Esophagus muscularis mucosa (tissue), 4 donors: ENCODE data around the gene ACTL7A. TPM values are rescaled to one million over a fixed set of nuclear protein-coding genes. Genes with fewer than 3 reads are reported as not detected.
"Not testable (repeated sequence)": the region's sequence is repeated elsewhere in the genome, so short reads cannot be mapped to it uniquely, and the experiment has no call there.

Source experiments
- DNase-seq: peaks from one replicate; pipeline ENCODE4 v3.0.0-alpha.2; 2017; ENCODE audit errors: extremely low spot score
- H3K27ac ChIP-seq, 4 donors: fragments of 200-600 bp; sonication (generic); replicated peaks in 1 of 4; 1 replicate in 3 of 4; 2 replicates in 1 of 4; pipeline ENCODE4 v1.5.1; 2016 to 2019; ENCODE audit warnings: mild to moderate bottlenecking in 1 of 4
- H3K27me3 ChIP-seq, 4 donors: fragments of 200-600 bp; sonication (generic); one replicate each; pipeline versions ENCODE4 v1.5.1 to v1.6.0; 2016 to 2019
- H3K36me3 ChIP-seq, 4 donors: fragments of 200-600 bp; sonication (generic); one replicate each; pipeline ENCODE4 v1.5.1; 2016 to 2019
- H3K4me1 ChIP-seq, 4 donors: fragments of 200-600 bp; sonication (generic); one replicate each; pipeline ENCODE4 v1.5.1; 2016 to 2019
- H3K4me3 ChIP-seq, 4 donors: fragments of 200-600 bp; sonication (generic); 1 replicate in 2 of 4; 2 replicates in 2 of 4; pipeline ENCODE4 v1.5.1; 2016 to 2019; ENCODE audit warnings: mild to moderate bottlenecking in 4 of 4, moderate library complexity in 1 of 4
- H3K9me3 ChIP-seq, 4 donors: fragments of 200-600 bp; sonication (generic); 1 replicate in 3 of 4; 2 replicates in 1 of 4; pipeline ENCODE4 v1.5.1; 2016 to 2019
- CTCF ChIP-seq, 3 experiments: fragments of 200-600 bp in 2 of 3; fragments of 450-650 bp in 1 of 3; sonication (generic) in 2 of 3; IDR thresholded peaks; one replicate each; pipeline ENCODE4 v1.5.1; 2017 to 2019; ENCODE audit warnings: antibody characterized with exemption in 3 of 3, mild to moderate bottlenecking in 2 of 3, moderate library complexity in 1 of 3
- EP300 ChIP-seq: sonication (generic); formaldehyde crosslinking; IDR thresholded peaks from one replicate; pipeline ENCODE4 v1.6.1; 2017; ENCODE audit warnings: antibody characterized with exemption
- POLR2A ChIP-seq: fragments of 450-650 bp; IDR thresholded peaks from one replicate; pipeline ENCODE4 v1.6.1; 2017; ENCODE audit warnings: antibody characterized with exemption, moderate library complexity, mild to moderate bottlenecking, low read depth
- POLR2AphosphoS5 ChIP-seq, 2 donors: sonication (generic); formaldehyde crosslinking; IDR thresholded peaks; one replicate each; pipeline ENCODE4 v1.6.1; 2017; ENCODE audit warnings: antibody characterized with exemption in 2 of 2
- WGBS: methylation state at CpG from one replicate; pipeline ENCODE4 v1.1.5; 2018; 5-methylcytosine and 5-hydroxymethylcytosine counted together
- intact Hi-C: fragments of 100-400 bp; cut with DNase I; formaldehyde crosslinking; loops from one replicate; pipeline ENCODE4 v1.15.1; 2023
- total RNA-seq, 4 donors: library from RNA; depleted of rRNA; stranded (reverse); fragments of >200 nt; gene quantifications; one replicate each; pipeline versions ENCODE4 v1.1.0 to v1.2.1, GENCODE V29; 2016

ACTL7A gene
- total RNA-seq, 4 donors from 2014 or later, result not detected

DNA sequence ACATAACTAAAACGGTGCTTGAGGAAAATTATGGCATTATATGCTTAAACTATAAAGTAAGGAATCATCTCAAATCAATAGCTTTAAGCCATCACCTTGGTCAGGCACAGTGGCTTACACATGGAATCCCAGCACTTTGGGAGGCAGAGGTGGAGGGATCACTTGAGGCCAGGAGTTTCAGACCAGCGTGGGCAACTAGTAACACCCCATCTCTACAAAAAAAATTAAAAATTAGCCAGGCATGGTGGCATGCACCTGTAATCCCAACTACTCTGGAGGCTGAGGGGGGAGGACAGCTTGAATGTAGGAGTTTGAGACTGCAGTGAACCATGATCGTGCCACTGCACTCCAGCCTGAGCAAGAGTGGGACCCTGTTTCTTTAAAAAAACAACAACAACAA is 22.6 kb downstream of the ACTL7A start:
- 91% methylated on average over 3 of the region's 3 CpGs for WGBS
- no peaks in the 10 kb centered on the region for H3K9me3 ChIP-seq
- intact Hi-C loops, result no loop called here
- no peaks in the 10 kb centered on the region for H3K27me3 ChIP-seq
- no peak for TF ChIP-seq EP300
- TF ChIP-seq POLR2A, result no peak
- TF ChIP-seq POLR2AphosphoS5 (IDR thresholded peaks at IDR 0.05), result no peak
- no peak for TF ChIP-seq CTCF (IDR thresholded peaks at IDR 0.05)
- peaks cover 0 to 6% (median 3%) of the 10 kb centered on the region in 4 donors for H3K4me1 ChIP-seq
- H3K27ac ChIP-seq, result no peak overlapping the region
- DNase-seq, result no peak
- H3K36me3 ChIP-seq, result peaks cover 5 to 76% (median 54%) of the 10 kb centered on the region in 4 donors
- H3K4me3 ChIP-seq, result no peak overlapping the region

- Histone ChIP-seq H3K9me3 (no peaks in the 10 kb centered on the region), H3K4me3 (no peak overlapping the region), H3K27ac (no peak overlapping the region), H3K36me3 (peaks cover 11 to 77% (median 54%) of the 10 kb centered on the region in 4 donors), H3K27me3 (no peaks in the 10 kb centered on the region), H3K4me1 (peaks cover 0 to 6% (median 3%) of the 10 kb centered on the region in 4 donors)
- no peak for DNase-seq
- intact Hi-C loops, result no loop called here
- TF ChIP-seq POLR2A, result no peak
- TF ChIP-seq CTCF (IDR thresholded peaks at IDR 0.05), result no peak
- TF ChIP-seq POLR2AphosphoS5 (IDR thresholded peaks at IDR 0.05), result no peak
- no peak for TF ChIP-seq EP300
- WGBS, result 50% methylated on average over 1 of the region's 1 CpG
These were observed 23.7 kb downstream of the ACTL7A start for GRCh38 chr9:108885643-108886348.

DNA sequence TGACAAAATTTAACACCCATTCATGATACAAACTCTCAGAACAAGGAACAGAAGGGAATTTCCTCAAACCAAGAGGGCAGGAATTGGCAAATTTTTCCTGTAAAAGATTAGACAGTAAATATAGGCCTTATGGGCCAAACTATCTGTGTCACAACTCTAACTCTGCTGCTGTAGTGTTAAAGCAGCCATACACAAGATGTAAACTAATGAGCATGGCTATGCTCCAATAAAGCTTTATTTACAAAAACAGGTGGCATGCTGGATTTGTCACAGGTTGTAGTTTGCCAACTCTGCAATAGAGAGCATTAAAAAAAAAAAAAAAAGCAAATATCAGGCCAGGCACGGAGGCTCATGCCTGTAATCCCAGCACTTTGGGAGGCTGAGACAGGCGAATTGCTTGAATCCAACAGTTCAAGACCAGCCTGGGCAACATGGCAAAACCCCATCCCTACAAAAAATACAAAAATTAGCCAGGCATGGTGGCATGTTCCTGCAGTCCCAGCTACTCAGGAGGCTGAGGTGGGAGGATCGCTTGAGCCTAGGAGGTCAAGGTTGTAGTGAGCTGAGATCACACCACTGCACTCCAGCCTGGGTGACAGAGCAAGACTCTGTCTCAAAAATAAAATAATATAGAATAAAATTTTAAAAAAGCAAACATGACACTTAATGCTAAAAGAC is 24.7 kb downstream of the ACTL7A start:
- H3K4me1 ChIP-seq, H3K27me3 ChIP-seq, intact Hi-C loops, DNase-seq, H3K27ac ChIP-seq, H3K4me3 ChIP-seq, H3K9me3 ChIP-seq: not testable (repeated sequence)
- peaks cover 20 to 77% (median 57%) of the 10 kb centered on the region in 4 donors for H3K36me3 ChIP-seq
- WGBS, result 95% methylated on average over 3 of the region's 3 CpGs

- Histone ChIP-seq H3K27ac (no peak overlapping the region), H3K4me1 (peaks cover 0 to 6% (median 3%) of the 10 kb centered on the region in 4 donors), H3K9me3 (no peaks in the 10 kb centered on the region), H3K36me3 (peaks cover 40 to 93% (median 69%) of the 10 kb centered on the region in 4 donors), H3K27me3 (no peaks in the 10 kb centered on the region), H3K4me3 (no peak overlapping the region)
- no peak for DNase-seq
- intact Hi-C loops, result no loop called here
- TF ChIP-seq POLR2A (no peak), CTCF (IDR thresholded peaks at IDR 0.05) (no peak), POLR2AphosphoS5 (IDR thresholded peaks at IDR 0.05) (no peak), EP300 (no peak)
- 81% methylated on average over 4 of the region's 4 CpGs for WGBS
These were observed 27.6 kb downstream of the ACTL7A start for GRCh38 chr9:108889649-108890067.

- H3K27ac ChIP-seq, result no peak overlapping the region
- WGBS, result 92% methylated on average over 4 of the region's 4 CpGs
- peaks cover 81 to 100% (median 94%) of the 10 kb centered on the region in 4 donors for H3K36me3 ChIP-seq
- no peak for DNase-seq
- no peaks in the 10 kb centered on the region for H3K27me3 ChIP-seq
- no peaks in the 10 kb centered on the region for H3K9me3 ChIP-seq
- intact Hi-C loops, result no loop called here
- H3K4me3 ChIP-seq, result no peak overlapping the region
- TF ChIP-seq CTCF (IDR thresholded peaks at IDR 0.05) (no peak), POLR2A (no peak), POLR2AphosphoS5 (IDR thresholded peaks at IDR 0.05) (no peak), EP300 (no peak)
- no peaks in the 10 kb centered on the region for H3K4me1 ChIP-seq
These were observed 32.3 kb downstream of the ACTL7A start for GRCh38 chr9:108894225-108894997.
